Keratinocyte (primary cell): ENCODE results near the gene KRT6C. TPM values are rescaled to one million over a fixed set of nuclear protein-coding genes. Genes with fewer than 3 reads are reported as not detected.

ENCODE experiments used
- DNase-seq: peaks from one replicate; pipeline ENCODE4 v3.0.0-alpha.2; 2011; ENCODE audit warnings: low read depth, missing footprints, low spot score
- FAIRE-seq: peaks from 2 replicates; lab custom pipeline; 2011; peaks lifted over from hg19 to GRCh38; lab: Jason Lieb, UNC
- H2AFZ ChIP-seq: 2 replicates; pipeline ENCODE4 v1.6.0; 2012; ENCODE audit warnings: low read length, control low read depth, inconsistent platforms; ENCODE audit not compliant: control insufficient read depth
- H3K27ac ChIP-seq: 2 replicates; pipeline ENCODE4 v1.5.1; 2011; ENCODE audit warnings: low read length; ENCODE audit not compliant: control insufficient read depth, insufficient read depth
- H3K27me3 ChIP-seq: 3 replicates; pipeline ENCODE4 v1.6.0; 2011; ENCODE audit warnings: low read length; ENCODE audit not compliant: control insufficient read depth, insufficient read depth; ENCODE audit errors: extremely low read depth
- H3K36me3 ChIP-seq, 2 experiments: 2 replicates in 1 of 2; 3 replicates in 1 of 2; pipeline ENCODE4 v1.5.1; 2011; ENCODE audit warnings: low read length in 2 of 2, mild to moderate bottlenecking in 1 of 2; ENCODE audit not compliant: control insufficient read depth in 2 of 2, insufficient read depth in 2 of 2; ENCODE audit errors: extremely low read depth in 1 of 2
- H3K4me1 ChIP-seq: 3 replicates; pipeline ENCODE4 v1.5.1; 2011; ENCODE audit warnings: low read length; ENCODE audit not compliant: control insufficient read depth, insufficient read depth; ENCODE audit errors: extremely low read depth
- H3K4me2 ChIP-seq: 3 replicates; pipeline ENCODE4 v1.6.0; 2011; ENCODE audit warnings: low read depth, low read length; ENCODE audit not compliant: control insufficient read depth, insufficient read depth; ENCODE audit errors: extremely low read depth
- H3K4me3 ChIP-seq, 3 experiments: fragments of 200-600 bp in 1 of 3; sonication (generic) in 1 of 3; 2 replicates in 2 of 3; 3 replicates in 1 of 3; pipeline ENCODE4 v1.5.1; 2011 to 2016; ENCODE audit warnings: low read length in 3 of 3, mild to moderate bottlenecking in 3 of 3, control low read depth in 2 of 3, inconsistent platforms in 1 of 3, low read depth in 1 of 3, mixed read lengths in 1 of 3, mixed run types in 1 of 3, moderate library complexity in 1 of 3; ENCODE audit not compliant: control insufficient read depth in 2 of 3, insufficient read depth in 2 of 3; ENCODE audit errors: extremely low read depth in 1 of 3
- H3K79me2 ChIP-seq: 2 replicates; pipeline ENCODE4 v1.6.0; 2012; ENCODE audit warnings: low read length; ENCODE audit not compliant: control insufficient read depth, insufficient read depth
- H3K9ac ChIP-seq: 3 replicates; pipeline ENCODE4 v1.6.0; 2011; ENCODE audit warnings: low read length; ENCODE audit not compliant: control insufficient read depth, insufficient read depth; ENCODE audit errors: extremely low read depth
- H3K9me1 ChIP-seq: 3 replicates; pipeline ENCODE4 v1.6.0; 2011; ENCODE audit warnings: low read length; ENCODE audit not compliant: control insufficient read depth, insufficient read depth; ENCODE audit errors: extremely low read depth
- H3K9me3 ChIP-seq: 2 replicates; pipeline ENCODE4 v1.5.1; 2012; ENCODE audit warnings: low read depth, low read length; ENCODE audit not compliant: control insufficient read depth
- H4K20me1 ChIP-seq: 3 replicates; pipeline ENCODE4 v1.6.0; 2011; ENCODE audit warnings: low read length; ENCODE audit not compliant: control insufficient read depth, insufficient read depth; ENCODE audit errors: extremely low read depth
- CTCF ChIP-seq, 3 experiments: IDR thresholded peaks in 1 of 3; conservative IDR thresholded peaks in 1 of 3; optimal IDR thresholded peaks in 1 of 3; 2 replicates in 2 of 3; 3 replicates in 1 of 3; pipeline versions ENCODE3 to v1.5.1; 2011; ENCODE audit warnings: low read length in 3 of 3, mild to moderate bottlenecking in 3 of 3, moderate library complexity in 2 of 3, control low read depth in 1 of 3, inconsistent platforms in 1 of 3; ENCODE audit not compliant: insufficient read depth in 2 of 3; ENCODE audit errors: extremely low read depth in 1 of 3
- EZH2 ChIP-seq: IDR thresholded peaks from one replicate; pipeline ENCODE4 v1.6.1; 2012; ENCODE audit warnings: inconsistent platforms, mild to moderate bottlenecking, low read length, moderate library complexity
- dilution Hi-C: fragments of 300-500 bp; cut with MboI; formaldehyde crosslinking; loops from one replicate; pipeline ENCODE4 v1.7.0; 2020; ENCODE audit warnings: low sequenced_read_pairs; ENCODE audit not compliant: extremely low pct_ligation_motif_present
- polyA plus RNA-seq, 5 experiments: library from polyadenylated mRNA; depleted of rRNA in 3 of 5; stranded (reverse) in 3 of 5; stranded (forward) in 1 of 5; unstranded in 1 of 5; fragments of >200 nt; gene quantifications; 1 replicate in 1 of 5; 2 replicates in 3 of 5; 3 replicates in 1 of 5; pipeline versions ENCODE4 v1.2.1 to v1.2.3, GENCODE V29; 2011 to 2012; ENCODE audit warnings: missing spikeins in 2 of 5, low read depth in 1 of 5, low replicate concordance in 1 of 5

KRT6C gene
- polyA plus RNA-seq, 1 donor (not counting 4 experiments of a cell fraction or from before 2014, with no cell fraction given) = 357 TPM

- no peaks in the 10 kb centered on the region for H3K79me2 ChIP-seq
- H3K36me3 ChIP-seq = peaks cover 4 to 12% of the 10 kb centered on the region in 2 experiments
- FAIRE-seq = no peak
- H3K9me3 ChIP-seq = no peaks in the 10 kb centered on the region
- no peak for DNase-seq
- no peak for TF ChIP-seq EZH2
- TF ChIP-seq CTCF (optimal IDR thresholded peaks at IDR 0.05 in 1 of 3, IDR thresholded peaks at IDR 0.05 in 1 of 3, conservative IDR thresholded peaks at IDR 0.05 in 1 of 3; ENCODE audit: extremely low read depth in 1 of 3, insufficient read depth in 2 of 3, low read length in 3 of 3) = no peak
- no peaks in the 10 kb centered on the region for H4K20me1 ChIP-seq
- peaks cover 22% of the 10 kb centered on the region for H3K4me1 ChIP-seq
- no peak overlapping the region for H2AFZ ChIP-seq
- no peaks in the 10 kb centered on the region for H3K27me3 ChIP-seq
- dilution Hi-C loops = no loop called here
- H3K4me3 ChIP-seq = no peak overlapping the region
- H3K27ac ChIP-seq = no peak overlapping the region
- no peak overlapping the region for H3K9ac ChIP-seq
- no peaks in the 10 kb centered on the region for H3K9me1 ChIP-seq
- no peak overlapping the region for H3K4me2 ChIP-seq
These were observed 27.1 kb downstream of the KRT6C start for GRCh38 chr12:52446367-52447045.

GRCh38 chr12:52445876-52446275 lies 27.7 kb downstream of the KRT6C start:
- dilution Hi-C loops = no loop called here
- Histone ChIP-seq H4K20me1 (no peaks in the 10 kb centered on the region), H3K4me2 (no peak overlapping the region), H3K27me3 (no peaks in the 10 kb centered on the region), H3K27ac (no peak overlapping the region), H3K9me1 (no peaks in the 10 kb centered on the region), H3K4me1 (peaks cover 28% of the 10 kb centered on the region), H3K36me3 (peaks cover 4 to 12% of the 10 kb centered on the region in 2 experiments), H3K9ac (no peak overlapping the region), H2AFZ (no peak overlapping the region), H3K9me3 (no peaks in the 10 kb centered on the region), H3K4me3 (no peak overlapping the region), H3K79me2 (no peaks in the 10 kb centered on the region)
- DNase-seq (no peak), FAIRE-seq (no peak)
- TF ChIP-seq EZH2 (no peak), CTCF (optimal IDR thresholded peaks at IDR 0.05 in 1 of 3, IDR thresholded peaks at IDR 0.05 in 1 of 3, conservative IDR thresholded peaks at IDR 0.05 in 1 of 3; ENCODE audit: extremely low read depth in 1 of 3, insufficient read depth in 2 of 3, low read length in 3 of 3) (no peak)
